AG09319 (cell line): ENCODE data around the gene IPMK.

Source experiments
- DNase-seq: peaks from one replicate; pipeline ENCODE4 v3.0.0-alpha.2; 2010; ENCODE audit warnings: low read depth; ENCODE audit errors: extremely low read depth
- CTCF ChIP-seq: IDR thresholded peaks from 2 replicates; pipeline ENCODE4 v1.5.1; 2011; ENCODE audit warnings: low read depth, mild to moderate bottlenecking, inconsistent platforms, low read length, moderate library complexity

IPMK gene

DNA sequence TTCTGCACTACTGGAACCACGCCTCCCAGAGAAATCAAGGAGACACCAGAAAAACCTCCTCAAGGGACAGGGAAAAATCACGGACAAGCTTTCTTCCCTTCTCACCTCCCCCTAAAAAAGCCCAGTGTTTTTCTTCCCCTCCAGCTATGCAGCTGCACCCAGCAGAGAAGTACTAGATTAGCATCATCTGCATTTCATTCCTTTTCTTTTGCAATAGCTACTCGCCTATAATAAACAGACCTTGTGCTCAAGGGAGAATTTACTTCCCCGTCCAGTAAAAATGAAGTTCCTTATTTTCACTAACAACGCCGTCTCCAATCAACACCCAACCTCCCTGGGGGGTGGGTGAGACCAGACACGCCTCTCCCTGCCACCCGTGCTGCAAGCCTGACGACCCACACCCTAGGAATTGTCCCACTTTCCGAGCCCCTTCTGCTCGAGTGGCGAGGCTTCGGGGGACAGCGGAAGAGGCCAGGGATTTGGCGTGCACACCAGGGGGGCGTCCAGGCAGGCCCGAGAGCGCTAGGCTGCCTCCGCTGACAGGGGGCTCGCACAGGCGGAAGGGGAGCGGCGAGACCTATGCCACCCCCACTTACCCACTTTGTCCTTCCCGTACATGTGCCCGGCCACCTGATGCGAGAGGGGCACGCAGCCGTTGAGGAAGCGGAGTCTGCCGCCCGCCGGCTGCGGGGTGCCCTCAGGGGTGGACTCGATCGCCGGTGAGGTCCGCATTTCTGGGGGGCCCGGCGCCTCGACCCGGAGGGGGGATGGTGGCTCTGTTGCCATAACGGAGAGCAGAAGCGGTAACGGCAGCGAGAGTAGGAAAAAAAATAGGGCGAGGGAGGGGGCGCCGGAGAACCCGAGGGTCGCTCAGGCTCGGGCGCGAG is 625 bp downstream of the IPMK start:
- no peak for TF ChIP-seq CTCF

DNA sequence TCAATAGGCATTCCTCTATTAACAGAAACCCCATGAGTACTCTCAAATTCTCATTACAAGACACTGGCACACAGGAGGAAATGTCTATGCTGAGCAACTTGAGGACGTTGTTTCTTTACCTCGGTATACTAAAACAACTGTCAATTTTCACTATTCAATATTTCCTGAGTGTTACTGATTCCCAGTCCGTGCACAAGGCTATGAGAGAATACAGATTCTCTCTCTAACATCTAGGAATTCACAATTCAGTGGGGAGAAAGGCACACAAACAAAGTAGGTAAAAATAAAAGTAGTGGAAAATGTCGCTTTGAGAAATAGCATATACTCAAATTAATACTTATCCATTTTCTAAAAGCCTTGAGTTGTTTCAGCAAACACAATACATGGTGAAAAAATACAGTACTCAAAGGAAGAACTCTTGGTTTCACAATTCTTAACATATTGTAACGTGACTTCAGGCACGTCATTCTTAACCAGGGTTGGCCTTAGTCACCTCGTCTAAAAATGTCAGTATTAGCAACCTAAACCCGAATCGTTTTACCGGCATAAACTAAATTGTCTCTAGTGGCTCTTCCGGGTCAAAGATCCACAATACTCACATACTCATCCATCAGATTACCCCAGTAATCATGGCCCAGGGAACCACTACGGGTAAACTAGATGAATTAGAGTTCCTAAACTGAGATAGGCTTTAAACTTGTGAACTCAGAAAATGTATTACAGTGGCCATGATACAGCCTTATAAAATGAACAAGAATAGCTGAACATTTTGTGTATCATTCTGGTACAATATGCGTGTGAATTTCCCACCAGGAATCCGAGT is 1.5 kb downstream of the IPMK start:
- no peak for TF ChIP-seq CTCF
- DNase-seq, result no peak

More for the DNA sequence above, 625 bp downstream of the IPMK start:
- DNase-seq, result peak; percentile 34

DNA sequence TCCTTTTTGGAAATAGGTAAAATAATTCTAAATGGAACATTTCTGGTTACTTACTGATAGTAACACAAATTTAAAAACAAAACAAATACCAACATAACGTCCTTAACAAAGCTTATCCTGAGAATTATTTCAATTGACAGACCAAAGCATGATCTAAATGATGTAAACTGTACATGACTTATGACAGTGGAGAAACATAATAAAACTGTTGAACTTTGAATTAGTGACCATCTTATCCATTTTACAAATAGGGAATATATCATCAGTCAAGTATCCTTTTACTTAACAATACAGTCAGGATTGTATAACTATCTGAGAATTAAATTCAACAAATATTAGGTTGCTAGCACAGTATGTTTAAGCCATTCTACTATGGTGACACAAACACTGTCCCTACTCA is 2.4 kb downstream of the IPMK start:
- DNase-seq, result no peak
- TF ChIP-seq CTCF, result no peak

GRCh38 chr10:58264780-58265179 is 2.9 kb downstream of the IPMK start:
- DNase-seq, result no peak
- TF ChIP-seq CTCF, result no peak

DNA sequence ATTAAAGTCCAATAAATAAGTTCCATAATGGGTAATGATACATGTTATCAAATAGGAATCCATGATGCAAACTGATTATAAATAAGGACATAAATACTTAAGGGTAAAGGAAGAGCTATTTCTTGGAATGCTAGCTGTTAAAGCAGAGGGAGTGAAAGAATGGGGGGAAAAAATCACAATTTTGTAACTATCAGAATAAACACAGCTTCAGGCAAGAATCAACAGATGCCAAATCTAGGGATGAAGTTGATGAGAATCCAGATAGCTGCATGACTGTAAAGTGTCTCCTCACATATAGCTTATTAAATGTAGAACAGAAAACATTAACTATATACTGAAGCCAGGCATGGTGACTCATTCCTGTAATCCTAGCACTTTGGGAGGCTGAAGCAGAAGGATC is 4.9 kb downstream of the IPMK start:
- TF ChIP-seq CTCF, result no peak
- DNase-seq, result no peak

DNA sequence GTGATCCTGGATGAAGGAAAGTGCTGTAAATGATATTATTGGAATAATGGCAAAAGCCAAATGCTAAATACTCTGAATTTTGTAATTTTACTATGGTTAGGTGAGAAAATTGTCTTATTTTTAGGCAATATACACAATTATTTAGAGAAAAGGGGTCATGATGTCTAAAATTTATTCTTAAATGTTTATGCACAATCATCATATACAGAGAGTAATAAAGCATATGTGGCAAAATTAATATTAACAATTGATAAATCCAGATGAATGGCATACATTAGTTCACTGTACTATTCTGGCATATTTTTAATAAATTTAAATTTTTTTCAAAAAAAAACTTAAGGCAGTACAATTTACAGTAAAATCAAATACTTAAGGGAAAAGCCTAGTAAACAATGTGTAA is 7.4 kb downstream of the IPMK start:
- no peak for TF ChIP-seq CTCF
- no peak for DNase-seq
